Loucy (cell line): ENCODE results near the gene C6orf47.

Experiments
- H2AFZ ChIP-seq: fragments of 200-600 bp; sonication (generic); 2 replicates; pipeline ENCODE4 v1.6.0; 2016; ENCODE audit warnings: antibody characterized with exemption, mild to moderate bottlenecking, low read length, moderate library complexity
- H3F3A ChIP-seq: fragments of 200-600 bp; 2 replicates; pipeline ENCODE4 v1.6.0; 2016; ENCODE audit warnings: antibody characterized with exemption, low read depth, mild to moderate bottlenecking
- H3K27me3 ChIP-seq: fragments of 200-600 bp; sonication (generic); 2 replicates; pipeline ENCODE4 v1.6.1; 2014; ENCODE audit warnings: low read length, mild to moderate bottlenecking; ENCODE audit not compliant: insufficient read depth, poor library complexity, severe bottlenecking
- H3K36me3 ChIP-seq: fragments of 200-600 bp; sonication (generic); 2 replicates; pipeline ENCODE4 v1.6.1; 2016; ENCODE audit warnings: low read length; ENCODE audit not compliant: insufficient read depth
- H3K4me1 ChIP-seq: fragments of 200-600 bp; sonication (generic); 2 replicates; pipeline ENCODE4 v1.5.1; 2014; ENCODE audit warnings: low read length, mild to moderate bottlenecking; ENCODE audit not compliant: insufficient read depth, poor library complexity, severe bottlenecking
- H3K4me2 ChIP-seq: fragments of 200-600 bp; sonication (generic); 2 replicates; pipeline ENCODE4 v1.6.0; 2014; ENCODE audit warnings: antibody characterized with exemption, low read length, low read depth, mild to moderate bottlenecking; ENCODE audit not compliant: poor library complexity, severe bottlenecking
- H3K4me3 ChIP-seq: fragments of 200-600 bp; sonication (generic); 2 replicates; pipeline ENCODE4 v1.5.1; 2014; ENCODE audit warnings: low read length, mild to moderate bottlenecking, mixed read lengths; ENCODE audit not compliant: poor library complexity, severe bottlenecking
- H3K79me2 ChIP-seq: fragments of 200-600 bp; sonication (generic); 2 replicates; pipeline ENCODE4 v1.6.1; 2014; ENCODE audit warnings: low read length; ENCODE audit not compliant: insufficient read depth
- H3K9ac ChIP-seq: fragments of 200-600 bp; sonication (generic); 2 replicates; pipeline ENCODE4 v1.6.0; 2014; ENCODE audit warnings: mild to moderate bottlenecking, low read depth, low read length, moderate library complexity; ENCODE audit not compliant: poor library complexity, severe bottlenecking
- H3K9me2 ChIP-seq: fragments of 200-600 bp; sonication (generic); replicated peaks from 2 replicates; pipeline ENCODE4 v1.6.1; 2016; ENCODE audit warnings: low read depth, low read length, mixed read lengths
- H3K9me3 ChIP-seq: fragments of 200-600 bp; sonication (generic); 2 replicates; pipeline ENCODE4 v1.6.1; 2014; ENCODE audit warnings: mild to moderate bottlenecking, antibody characterized with exemption, low read length, low read depth; ENCODE audit not compliant: insufficient read depth
- H4K20me1 ChIP-seq: fragments of 200-600 bp; sonication (generic); 2 replicates; pipeline ENCODE4 v1.6.0; 2014; ENCODE audit warnings: antibody characterized with exemption, low read length, mild to moderate bottlenecking; ENCODE audit not compliant: insufficient read depth, poor library complexity, severe bottlenecking
- CTCF ChIP-seq: fragments of 200-600 bp; sonication (generic); conservative IDR thresholded peaks from 2 replicates; pipeline ENCODE4 v1.5.1; 2014; ENCODE audit warnings: mild to moderate bottlenecking, antibody characterized with exemption, low read length
- EZH2phosphoT487 ChIP-seq: fragments of 200-600 bp; IDR thresholded peaks from 2 replicates; pipeline ENCODE4 v1.6.1; 2018; ENCODE audit warnings: antibody characterized with exemption, mild to moderate bottlenecking, moderate library complexity, borderline replicate concordance

Gene C6orf47

GRCh38 chr6:31700740-31701401, 40.3 kb upstream of the C6orf47 start:
- no peak overlapping the region for H2AFZ ChIP-seq
- H3K4me1 ChIP-seq = peaks cover 24% of the 10 kb centered on the region
- H3K27me3 ChIP-seq = no peaks in the 10 kb centered on the region
- H3K4me2 ChIP-seq = peak overlapping the region; percentile 88
- peaks cover 46% of the 10 kb centered on the region for H3K79me2 ChIP-seq
- H4K20me1 ChIP-seq = peaks cover 15% of the 10 kb centered on the region
- H3K36me3 ChIP-seq = peaks cover 5% of the 10 kb centered on the region; the same call in 1 of the 2 replicates
- no peaks in the 10 kb centered on the region for H3F3A ChIP-seq
- H3K9me2 ChIP-seq = no peaks in the 10 kb centered on the region
- peak overlapping the region; percentile 88 for H3K4me3 ChIP-seq
- H3K9ac ChIP-seq = peak overlapping the region; percentile 88
- TF ChIP-seq CTCF (no peak), EZH2phosphoT487 (no peak)
- no peaks in the 10 kb centered on the region for H3K9me3 ChIP-seq

GRCh38 chr6:31697555-31697954, 37.0 kb upstream of the C6orf47 start:
- Histone ChIP-seq H3K9ac (peak overlapping the region; percentile 29), H2AFZ (no peak overlapping the region), H3K4me2 (peak overlapping the region; percentile 10), H3K9me2 (no peaks in the 10 kb centered on the region), H3F3A (no peaks in the 10 kb centered on the region), H3K4me3 (no peak overlapping the region), H3K36me3 (peaks cover 33% of the 10 kb centered on the region; the same call in 1 of the 2 replicates), H3K9me3 (no peaks in the 10 kb centered on the region), H4K20me1 (peaks cover 15% of the 10 kb centered on the region), H3K79me2 (peaks cover 44% of the 10 kb centered on the region), H3K4me1 (peaks cover 24% of the 10 kb centered on the region), H3K27me3 (no peaks in the 10 kb centered on the region)
- no peak for TF ChIP-seq EZH2phosphoT487
- no peak for TF ChIP-seq CTCF

- Histone ChIP-seq H3K4me3 (no peak overlapping the region), H3K4me2 (no peak overlapping the region), H3K9me3 (no peaks in the 10 kb centered on the region), H3K27me3 (no peaks in the 10 kb centered on the region), H2AFZ (no peak overlapping the region), H3K9ac (no peak overlapping the region), H4K20me1 (no peaks in the 10 kb centered on the region), H3K9me2 (no peaks in the 10 kb centered on the region), H3K36me3 (peaks cover 71% of the 10 kb centered on the region; the same call in 1 of the 2 replicates), H3K79me2 (0 out of 2 replicates have a peak, but pooled peaks cover 8% of the 10 kb centered on the region), H3F3A (no peaks in the 10 kb centered on the region), H3K4me1 (peaks cover 7% of the 10 kb centered on the region)
- TF ChIP-seq CTCF = no peak
These were observed 33.0 kb upstream of the C6orf47 start for GRCh38 chr6:31693535-31693934.
